Thymus (tissue), 11 donors: ENCODE data around the gene IGSF21. TPM values are rescaled to one million over a fixed set of nuclear protein-coding genes. Genes with fewer than 3 reads are reported as not detected.

ENCODE experiments used
- DNase-seq, 9 donors: peaks; one replicate each; pipeline ENCODE4 v3.0.0-alpha.2; 2013; ENCODE audit warnings: low spot score in 9 of 9, low read depth in 6 of 9, missing footprints in 1 of 9
- H3K27ac ChIP-seq, 2 donors: one replicate each; pipeline ENCODE4 v1.5.1; 2013; ENCODE audit warnings: control low read depth in 1 of 2, low read depth in 1 of 2, low read length in 1 of 2, mild to moderate bottlenecking in 1 of 2, moderate library complexity in 1 of 2
- H3K27me3 ChIP-seq, 2 donors: one replicate each; pipeline ENCODE4 v1.5.1; 2013; ENCODE audit warnings: low read length in 1 of 2; ENCODE audit not compliant: control insufficient read depth in 2 of 2, insufficient read depth in 1 of 2
- H3K36me3 ChIP-seq, 2 donors: one replicate each; pipeline ENCODE4 v1.5.1; 2013; ENCODE audit warnings: low read length in 1 of 2, mild to moderate bottlenecking in 1 of 2, moderate library complexity in 1 of 2; ENCODE audit not compliant: control insufficient read depth in 2 of 2, insufficient read depth in 2 of 2
- H3K4me1 ChIP-seq, 2 donors: one replicate each; pipeline ENCODE4 v1.5.1; 2013; ENCODE audit warnings: low read length in 2 of 2; ENCODE audit not compliant: control insufficient read depth in 2 of 2, insufficient read depth in 2 of 2
- H3K4me3 ChIP-seq, 2 donors: one replicate each; pipeline ENCODE4 v1.5.1; 2013; ENCODE audit warnings: low read length in 2 of 2, control low read depth in 1 of 2, mild to moderate bottlenecking in 1 of 2
- H3K9me3 ChIP-seq, 2 donors: one replicate each; pipeline ENCODE4 v1.5.1; 2013; ENCODE audit warnings: low read length in 1 of 2, mild to moderate bottlenecking in 1 of 2; ENCODE audit not compliant: control insufficient read depth in 2 of 2, insufficient read depth in 1 of 2
- WGBS: extraction: QIAGEN DNeasy Blood & Tissue Kit; methylation state at CpG from one replicate; pipeline ENCODE4 v1.1.7; 2013; 5-methylcytosine and 5-hydroxymethylcytosine counted together
- polyA plus RNA-seq: library from polyadenylated mRNA; stranded (reverse); fragments of 200-250 nt; gene quantifications from one replicate; pipeline ENCODE4 v1.2.3, GENCODE V29; 2013
- total RNA-seq: library from RNA; stranded (reverse); fragments of 120-200 nt; gene quantifications from one replicate; pipeline ENCODE4 v1.2.4, GENCODE V29; 2013
- donor health status: healthy.

IGSF21 gene
- total and polyA plus RNA-seq, 2 donors: 0.85 to 2.1 TPM

GRCh38 chr1:18240906-18241305 is 133.3 kb downstream of the IGSF21 start:
- DNase-seq: no peak
- WGBS: 23% methylated on average over 1 of the region's 1 CpG
- Histone ChIP-seq H3K4me3 (no peak overlapping the region), H3K4me1 (no peaks in the 10 kb centered on the region), H3K27me3 (no peaks in the 10 kb centered on the region), H3K27ac (no peak overlapping the region), H3K36me3 (no peaks in the 10 kb centered on the region), H3K9me3 (no peaks in the 10 kb centered on the region)

GRCh38 chr1:18241891-18242290 is 134.3 kb downstream of the IGSF21 start:
- H3K4me3 ChIP-seq: no peak overlapping the region
- 77% methylated on average over 7 of the region's 7 CpGs for WGBS
- no peaks in the 10 kb centered on the region for H3K27me3 ChIP-seq
- H3K4me1 ChIP-seq: no peaks in the 10 kb centered on the region
- H3K36me3 ChIP-seq: no peaks in the 10 kb centered on the region
- no peaks in the 10 kb centered on the region for H3K9me3 ChIP-seq
- DNase-seq: no peak
- no peak overlapping the region for H3K27ac ChIP-seq

GRCh38 chr1:18243503-18244175 is 136.0 kb downstream of the IGSF21 start:
- no peaks in the 10 kb centered on the region for H3K9me3 ChIP-seq
- no peaks in the 10 kb centered on the region for H3K36me3 ChIP-seq
- DNase-seq: no peak
- no peak overlapping the region for H3K27ac ChIP-seq
- H3K4me3 ChIP-seq: no peak overlapping the region
- WGBS: 80% methylated on average over 10 of the region's 10 CpGs
- H3K27me3 ChIP-seq: no peaks in the 10 kb centered on the region
- no peaks in the 10 kb centered on the region for H3K4me1 ChIP-seq

GRCh38 chr1:18244762-18245161 is 137.2 kb downstream of the IGSF21 start:
- Histone ChIP-seq H3K9me3 (no peaks in the 10 kb centered on the region), H3K4me1 (no peaks in the 10 kb centered on the region), H3K36me3 (no peaks in the 10 kb centered on the region), H3K27ac (no peak overlapping the region), H3K27me3 (no peaks in the 10 kb centered on the region), H3K4me3 (no peak overlapping the region)
- 93% methylated on average over 1 of the region's 1 CpG for WGBS
- DNase-seq: no peak

- Histone ChIP-seq H3K36me3 (no peaks in the 10 kb centered on the region), H3K4me1 (no peaks in the 10 kb centered on the region), H3K27ac (no peak overlapping the region), H3K9me3 (no peaks in the 10 kb centered on the region), H3K27me3 (no peaks in the 10 kb centered on the region), H3K4me3 (no peak overlapping the region)
- 66% methylated on average over 1 of the region's 1 CpG for WGBS
- no peak for DNase-seq
Measured at GRCh38 chr1:18245647-18246046, 138.0 kb downstream of the IGSF21 start.

- no peaks in the 10 kb centered on the region for H3K27me3 ChIP-seq
- no peaks in the 10 kb centered on the region for H3K36me3 ChIP-seq
- H3K9me3 ChIP-seq: no peaks in the 10 kb centered on the region
- DNase-seq: no peak
- no peak overlapping the region for H3K27ac ChIP-seq
- H3K4me1 ChIP-seq: no peaks in the 10 kb centered on the region
- no peak overlapping the region for H3K4me3 ChIP-seq
- WGBS: 83% methylated on average over 6 of the region's 6 CpGs
Measured at GRCh38 chr1:18246543-18246942, 138.9 kb downstream of the IGSF21 start.

- 62% methylated on average over 4 of the region's 4 CpGs for WGBS
- Histone ChIP-seq H3K27ac (no peak overlapping the region), H3K4me3 (no peak overlapping the region)
Measured at GRCh38 chr1:18247151-18247550, 139.6 kb downstream of the IGSF21 start.

GRCh38 chr1:18249631-18250030 is 142.0 kb downstream of the IGSF21 start:
- H3K4me3 ChIP-seq: no peak overlapping the region
- DNase-seq: no peak
- H3K4me1 ChIP-seq: no peaks in the 10 kb centered on the region
- H3K27ac ChIP-seq: no peak overlapping the region
- H3K27me3 ChIP-seq: no peaks in the 10 kb centered on the region
- H3K36me3 ChIP-seq: no peaks in the 10 kb centered on the region
- H3K9me3 ChIP-seq: no peaks in the 10 kb centered on the region
- WGBS: 57% methylated on average over 3 of the region's 3 CpGs

More at GRCh38 chr1:18247151-18247550, 139.6 kb downstream of the IGSF21 start:
- Histone ChIP-seq H3K36me3 (no peaks in the 10 kb centered on the region), H3K9me3 (no peaks in the 10 kb centered on the region), H3K27me3 (no peaks in the 10 kb centered on the region), H3K4me1 (no peaks in the 10 kb centered on the region)
- DNase-seq: no peak

GRCh38 chr1:18253093-18253492 is 145.5 kb downstream of the IGSF21 start:
- no peaks in the 10 kb centered on the region for H3K9me3 ChIP-seq
- no peaks in the 10 kb centered on the region for H3K36me3 ChIP-seq
- WGBS: 78% methylated on average over 4 of the region's 4 CpGs
- H3K27ac ChIP-seq: no peak overlapping the region
- no peak for DNase-seq
- H3K27me3 ChIP-seq: no peaks in the 10 kb centered on the region
- no peak overlapping the region for H3K4me3 ChIP-seq
- no peaks in the 10 kb centered on the region for H3K4me1 ChIP-seq
